Lower lobe of right lung (tissue), 2 donors: Measurements from ENCODE around the gene TRIM59. TPM values are rescaled to one million over a fixed set of nuclear protein-coding genes. Genes with fewer than 3 reads are reported as not detected.

Source experiments
- ATAC-seq, 2 donors: fragments of 200-7000 bp; cut with Tn5 transposase; one replicate each; pipeline ENCODE4 v1.9.1; 2020 to 2022; ENCODE audit warnings: mild to moderate bottlenecking in 2 of 2, moderate library complexity in 2 of 2
- DNase-seq: peaks from one replicate; pipeline ENCODE4 v3.0.0-alpha.2; 2020
- H3K27ac ChIP-seq: fragments of 200-600 bp; one replicate; pipeline ENCODE4 v1.8.0; 2022
- H3K27me3 ChIP-seq: fragments of 200-600 bp; one replicate; pipeline ENCODE4 v1.8.0; 2022; ENCODE audit warnings: low read depth
- H3K36me3 ChIP-seq: fragments of 200-600 bp; one replicate; pipeline ENCODE4 v1.8.0; 2022; ENCODE audit warnings: mild to moderate bottlenecking
- H3K4me1 ChIP-seq: fragments of 200-600 bp; one replicate; pipeline ENCODE4 v1.8.0; 2022
- H3K4me3 ChIP-seq: fragments of 200-600 bp; one replicate; pipeline ENCODE4 v1.8.0; 2022; ENCODE audit warnings: mild to moderate bottlenecking
- H3K9me3 ChIP-seq: fragments of 200-600 bp; one replicate; pipeline ENCODE4 v1.8.0; 2022
- CTCF ChIP-seq: fragments of 200-600 bp; IDR thresholded peaks from one replicate; pipeline ENCODE4 v1.8.0; 2022; ENCODE audit warnings: antibody characterized with exemption, mild to moderate bottlenecking
- intact Hi-C: fragments of 100-400 bp; cut with DNase I; formaldehyde crosslinking; loops from one replicate; pipeline ENCODE4 v1.11.0; 2022
- microRNA-seq: library from miRNA; unstranded; fragments of <30 nt; microRNA quantifications from one replicate; pipeline ENCODE4 v1.2.0, GENCODE V29; 2020; ENCODE audit warnings: borderline number of aligned reads
- total RNA-seq: library from RNA; stranded (reverse); fragmentation: NEBNext Ultra II Directional; extraction: Animal tissue kit (Norgen Biotek cat#: 25700); gene quantifications from one replicate; pipeline ENCODE4 v1.2.1, GENCODE V29; 2021
- donor health status: DM: no; HTN: yes; CAD: no; lungs with severe emphysema.

TRIM59 gene
- total RNA-seq, 1 donor from 2014 or later, result 4.4 TPM

DNA sequence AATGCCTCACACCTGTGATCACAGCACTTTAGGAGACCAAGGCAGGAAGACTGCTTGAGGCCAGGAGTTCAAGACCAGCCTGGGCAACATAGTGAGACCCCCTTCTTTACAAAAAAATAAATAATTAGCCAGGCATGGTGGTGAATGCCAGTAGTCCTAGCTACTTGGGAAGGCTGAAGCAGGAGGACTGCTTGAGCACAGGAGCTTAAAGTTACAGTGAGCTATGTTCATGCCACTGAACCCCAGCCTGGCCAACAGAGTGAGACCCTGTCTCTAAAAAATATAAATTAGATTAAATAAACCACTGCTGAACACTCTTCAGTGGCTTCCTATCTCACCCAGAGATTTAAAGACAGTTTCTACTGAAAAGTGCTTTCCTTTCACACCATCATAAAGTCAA is 56.8 kb downstream of the TRIM59 start:
- TF ChIP-seq CTCF, result no peak
- ATAC-seq, result no peak
- H3K36me3 ChIP-seq, result no peaks in the 10 kb centered on the region

DNA sequence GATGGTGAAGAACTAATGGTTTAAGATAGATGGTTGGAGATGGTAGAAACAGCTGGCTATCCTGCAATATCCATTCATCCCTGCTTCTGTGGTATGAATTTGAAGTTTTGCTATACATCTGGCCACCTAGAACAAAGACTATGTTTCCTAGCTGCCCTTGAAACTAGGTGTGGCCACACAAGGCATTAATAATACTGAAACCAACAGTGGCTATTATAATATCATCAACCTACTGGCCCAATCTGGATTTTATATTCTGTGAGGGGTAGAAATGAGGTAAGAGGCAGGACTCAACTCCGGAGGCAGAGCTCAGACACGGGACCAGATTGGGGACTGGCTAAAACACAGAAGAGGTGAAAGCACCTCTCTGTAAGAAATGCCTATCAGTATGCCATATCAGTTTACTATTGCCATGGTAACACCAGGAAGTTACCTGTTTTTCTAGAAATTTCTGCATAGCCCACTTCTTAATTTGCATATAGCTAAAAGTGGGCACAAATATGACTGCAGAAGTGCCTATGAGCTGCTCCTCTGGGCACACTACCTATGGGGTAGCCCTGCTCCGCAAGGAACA is 58.9 kb downstream of the TRIM59 start:
- intact Hi-C loops, result no loop called here
- no peak for TF ChIP-seq CTCF
- no peaks in the 10 kb centered on the region for H3K9me3 ChIP-seq
- ATAC-seq (peak in 1 of 2 donors; percentile 28), DNase-seq (no peak)
- no peaks in the 10 kb centered on the region for H3K36me3 ChIP-seq
- no peaks in the 10 kb centered on the region for H3K4me1 ChIP-seq
- H3K27me3 ChIP-seq, result no peaks in the 10 kb centered on the region
- H3K4me3 ChIP-seq, result no peak overlapping the region
- H3K27ac ChIP-seq, result no peak overlapping the region

More for the DNA sequence above, 56.8 kb downstream of the TRIM59 start:
- Histone ChIP-seq H3K27me3 (no peaks in the 10 kb centered on the region), H3K9me3 (no peaks in the 10 kb centered on the region), H3K4me3 (no peak overlapping the region), H3K27ac (no peak overlapping the region), H3K4me1 (peaks cover under 1% of the 10 kb centered on the region)
- intact Hi-C loops, result no loop called here
- DNase-seq, result no peak

Small RNAs within 50 kb of the gene (microRNA-seq; reads per million reads assigned to microRNA genes)
- gene MIR15B, result 1,966 reads per million, percentile 85 among the genes with 10 or more reads in this experiment
- gene MIR16-2, result 960 reads per million, percentile 80 among the genes with 10 or more reads in this experiment

Other genes with a start within 250 kb of the TRIM59 start
- 1.2 TPM for gene C3orf80, start 224.4 kb downstream of the TRIM59 start, total RNA-seq
- gene IFT80, start 50.6 kb downstream of the TRIM59 start, total RNA-seq, result 37.7 TPM
- gene SMC4, start 50.1 kb downstream of the TRIM59 start, total RNA-seq, result 57.6 TPM
- 61.6 TPM for gene KPNA4, start 115.8 kb upstream of the TRIM59 start, total RNA-seq
- not detected for gene ARL14, start 227.4 kb upstream of the TRIM59 start, total RNA-seq